ENCODE data around the gene BDNF.

GRCh38 chr11:27646051-27646818, 54.0 kb downstream of the BDNF start:
- no peak for TF ChIP-seq CTCF (IDR thresholded peaks at IDR 0.05)
- no peak for TF ChIP-seq POLR2A (IDR thresholded peaks at IDR 0.05)
- no peak for TF ChIP-seq EP300 (IDR thresholded peaks at IDR 0.05)
